CD4-positive, alpha-beta T cell (primary cell): ENCODE results near the gene PLK2. TPM values are rescaled to one million over a fixed set of nuclear protein-coding genes. Genes with fewer than 3 reads are reported as not detected.

Experiments
- ATAC-seq: fragments of 200-7000 bp; cut with Tn5 transposase; one replicate; pipeline ENCODE4 v1.10.0; 2022; ENCODE audit warnings: mild to moderate bottlenecking; ENCODE audit not compliant: poor library complexity
- CTCF ChIA-PET: fragments of 350-600 bp; sonication (Branson Sonifier 250); formaldehyde crosslinking; loops from one replicate; lab custom pipeline; 2021; ENCODE audit warnings: antibody characterized with exemption, inconsistent platforms; lab: Charles Lee
- POLR2A ChIA-PET: fragments of 350-600 bp; sonication (Branson Sonifier 250); formaldehyde crosslinking; loops from one replicate; lab custom pipeline; 2021; ENCODE audit warnings: antibody characterized with exemption, inconsistent platforms; lab: Charles Lee
- DNase-seq, 14 experiments: peaks; one replicate each; pipeline ENCODE4 v3.0.0-alpha.2; 2013 to 2020; ENCODE audit warnings: mixed read lengths in 2 of 14
- H3K27ac ChIP-seq, 2 donors: one replicate each; pipeline versions ENCODE4 v1.5.1 to v1.7.0; 2013; ENCODE audit warnings: low read length in 2 of 2, low read depth in 1 of 2, mild to moderate bottlenecking in 1 of 2
- H3K27me3 ChIP-seq, 2 experiments: 1 replicate in 1 of 2; 2 replicates in 1 of 2; pipeline versions ENCODE4 v1.6.1 to v1.7.0; 2013; ENCODE audit warnings: low read length in 2 of 2, control low read depth in 1 of 2, mild to moderate bottlenecking in 1 of 2, moderate library complexity in 1 of 2; ENCODE audit not compliant: insufficient read depth in 2 of 2, control insufficient read depth in 1 of 2
- H3K36me3 ChIP-seq: one replicate; pipeline ENCODE4 v1.6.1; 2013; ENCODE audit warnings: low read length, control low read depth; ENCODE audit not compliant: insufficient read depth
- H3K4me1 ChIP-seq: one replicate; pipeline ENCODE4 v1.6.1; 2013; ENCODE audit warnings: low read length, control low read depth; ENCODE audit not compliant: insufficient read depth
- H3K4me3 ChIP-seq: one replicate; pipeline ENCODE4 v1.5.1; 2013; ENCODE audit warnings: mild to moderate bottlenecking, low read length, moderate library complexity
- H3K9me3 ChIP-seq, 2 experiments: 1 replicate in 1 of 2; 2 replicates in 1 of 2; pipeline versions ENCODE4 v1.6.1 to v1.7.0; 2013; ENCODE audit warnings: low read length in 2 of 2, mild to moderate bottlenecking in 2 of 2, control low read depth in 1 of 2, moderate library complexity in 1 of 2; ENCODE audit not compliant: control insufficient read depth in 1 of 2, insufficient read depth in 1 of 2
- H3K27ac Mint-ChIP-seq: one replicate; pipeline ENCODE4 v1.8.0; 2020; ENCODE audit warnings: mixed read lengths
- H3K27me3 Mint-ChIP-seq: one replicate; pipeline ENCODE4 v1.8.0; 2021; ENCODE audit warnings: mixed read lengths
- H3K36me3 Mint-ChIP-seq: one replicate; pipeline ENCODE4 v1.8.0; 2021; ENCODE audit warnings: low read depth, mixed read lengths
- H3K4me1 Mint-ChIP-seq: one replicate; pipeline ENCODE4 v1.8.0; 2021; ENCODE audit warnings: low read depth, mixed read lengths
- H3K4me3 Mint-ChIP-seq: one replicate; pipeline ENCODE4 v1.8.0; 2020; ENCODE audit warnings: mild to moderate bottlenecking, mixed read lengths
- H3K9me3 Mint-ChIP-seq: one replicate; pipeline ENCODE4 v1.8.0; 2020; ENCODE audit warnings: mixed read lengths
- intact Hi-C, 2 experiments: fragments of 100-400 bp; cut with DNase I in 1 of 2; cut with micrococcal nuclease in 1 of 2; formaldehyde crosslinking; loops; one replicate each; pipeline versions ENCODE4 v1.15.1 to v1.9.0; 2023 to 2025; cut with DNase I, micrococcal nuclease
- total RNA-seq, 174 experiments: library from RNA in 2 of 174; stranded (reverse) in 2 of 174; gene quantifications; one replicate each; pipeline ENCODE4 v1.2.3 and lab custom pipeline; 2021 to 2026
- TF ChIP-seq, protein P1 (sequence below): fragments of 200-600 bp; IDR thresholded peaks from one replicate; pipeline ENCODE4 v1.8.0; 2022; ENCODE audit warnings: antibody characterized with exemption, mild to moderate bottlenecking

The PLK2 gene
- total RNA-seq, 2 experiments from 2014 or later = 57.2 to 59.7 TPM

DNA sequence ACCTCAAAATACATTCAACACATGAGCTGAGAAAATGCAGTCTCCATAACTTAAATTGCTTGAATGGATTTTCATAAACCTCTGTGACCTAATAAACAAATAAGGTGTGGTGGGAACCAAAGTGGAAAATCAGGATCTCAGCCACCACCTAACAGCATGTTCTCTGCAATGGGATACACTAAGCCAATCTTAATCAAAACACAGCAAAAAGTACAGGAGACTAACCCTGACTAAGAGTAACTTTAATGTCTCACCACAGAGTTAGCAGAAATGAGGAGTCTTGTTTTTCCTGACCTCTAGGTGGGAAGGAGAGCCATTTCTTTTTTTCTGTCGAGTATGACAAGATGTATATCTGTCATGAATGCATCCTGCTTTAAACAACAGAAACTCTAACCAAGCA is 48.5 kb downstream of the PLK2 start:
- POLR2A ChIA-PET = interaction anchor here (1.0 kb wide), 1 partner anchor 17 kb away, joined by 3 read pairs; no protein-coding TSS in a partner anchor
- no peaks in the 10 kb centered on the region for H3K36me3 ChIP-seq
- peaks cover 0 to 4% of the 10 kb centered on the region in 2 experiments for H3K27me3 ChIP-seq
- DNase-seq = no peak
- no peaks in the 10 kb centered on the region for H3K4me1 ChIP-seq
- Mint-ChIP-seq H3K4me3 (no peak overlapping the region), H3K36me3 (no peaks in the 10 kb centered on the region), H3K27ac (no peak overlapping the region), H3K9me3 (no peaks in the 10 kb centered on the region), H3K4me1 (no peaks in the 10 kb centered on the region), H3K27me3 (peaks cover 8% of the 10 kb centered on the region)
- no peak overlapping the region for H3K27ac ChIP-seq
- TF ChIP-seq, protein P1, sequence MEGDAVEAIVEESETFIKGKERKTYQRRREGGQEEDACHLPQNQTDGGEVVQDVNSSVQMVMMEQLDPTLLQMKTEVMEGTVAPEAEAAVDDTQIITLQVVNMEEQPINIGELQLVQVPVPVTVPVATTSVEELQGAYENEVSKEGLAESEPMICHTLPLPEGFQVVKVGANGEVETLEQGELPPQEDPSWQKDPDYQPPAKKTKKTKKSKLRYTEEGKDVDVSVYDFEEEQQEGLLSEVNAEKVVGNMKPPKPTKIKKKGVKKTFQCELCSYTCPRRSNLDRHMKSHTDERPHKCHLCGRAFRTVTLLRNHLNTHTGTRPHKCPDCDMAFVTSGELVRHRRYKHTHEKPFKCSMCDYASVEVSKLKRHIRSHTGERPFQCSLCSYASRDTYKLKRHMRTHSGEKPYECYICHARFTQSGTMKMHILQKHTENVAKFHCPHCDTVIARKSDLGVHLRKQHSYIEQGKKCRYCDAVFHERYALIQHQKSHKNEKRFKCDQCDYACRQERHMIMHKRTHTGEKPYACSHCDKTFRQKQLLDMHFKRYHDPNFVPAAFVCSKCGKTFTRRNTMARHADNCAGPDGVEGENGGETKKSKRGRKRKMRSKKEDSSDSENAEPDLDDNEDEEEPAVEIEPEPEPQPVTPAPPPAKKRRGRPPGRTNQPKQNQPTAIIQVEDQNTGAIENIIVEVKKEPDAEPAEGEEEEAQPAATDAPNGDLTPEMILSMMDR = no peak
- H3K9me3 ChIP-seq = no peaks in the 10 kb centered on the region
- CTCF ChIA-PET = no interaction called here
- no peak for ATAC-seq
- H3K4me3 ChIP-seq = no peak overlapping the region
- intact Hi-C loops = no loop called here

DNA sequence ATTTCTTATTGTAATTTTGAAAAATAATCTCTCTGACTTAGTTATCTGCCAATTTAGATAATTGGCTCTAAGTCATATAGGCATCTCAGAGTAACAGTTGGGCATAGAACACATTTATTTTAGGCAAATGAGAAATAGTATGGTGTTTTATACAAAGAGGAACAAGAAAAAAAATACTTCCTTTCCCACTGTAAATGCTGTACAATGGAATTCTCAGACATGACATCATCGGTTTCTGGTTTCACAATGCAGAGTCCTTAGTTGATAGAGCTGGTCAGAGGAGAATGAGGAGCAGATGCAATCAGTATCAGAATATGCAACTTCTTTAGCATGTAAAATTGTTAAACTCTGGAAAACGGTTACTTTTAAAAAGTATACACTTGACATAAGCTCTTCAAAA is 49.4 kb downstream of the PLK2 start:
- no peak for ATAC-seq
- H3K9me3 Mint-ChIP-seq = no peaks in the 10 kb centered on the region
- Histone ChIP-seq H3K36me3 (no peaks in the 10 kb centered on the region), H3K4me3 (no peak overlapping the region), H3K9me3 (no peaks in the 10 kb centered on the region), H3K4me1 (no peaks in the 10 kb centered on the region), H3K27me3 (no peaks in the 10 kb centered on the region), H3K27ac (no peak overlapping the region)
- ChIA-PET CTCF (no interaction called here), POLR2A (interaction anchor here (1.0 kb wide), 1 partner anchor 16 kb away, joined by 3 read pairs; no protein-coding TSS in a partner anchor)
- H3K27me3 Mint-ChIP-seq = peaks cover 8% of the 10 kb centered on the region
- H3K36me3 Mint-ChIP-seq = no peaks in the 10 kb centered on the region
- H3K4me3 Mint-ChIP-seq = no peak overlapping the region
- TF ChIP-seq, protein P1 = no peak
- intact Hi-C loops = no loop called here
- no peaks in the 10 kb centered on the region for H3K4me1 Mint-ChIP-seq
- H3K27ac Mint-ChIP-seq = no peak overlapping the region
- DNase-seq = peak in 2 of 14 experiments; percentile 17 to 25

DNA sequence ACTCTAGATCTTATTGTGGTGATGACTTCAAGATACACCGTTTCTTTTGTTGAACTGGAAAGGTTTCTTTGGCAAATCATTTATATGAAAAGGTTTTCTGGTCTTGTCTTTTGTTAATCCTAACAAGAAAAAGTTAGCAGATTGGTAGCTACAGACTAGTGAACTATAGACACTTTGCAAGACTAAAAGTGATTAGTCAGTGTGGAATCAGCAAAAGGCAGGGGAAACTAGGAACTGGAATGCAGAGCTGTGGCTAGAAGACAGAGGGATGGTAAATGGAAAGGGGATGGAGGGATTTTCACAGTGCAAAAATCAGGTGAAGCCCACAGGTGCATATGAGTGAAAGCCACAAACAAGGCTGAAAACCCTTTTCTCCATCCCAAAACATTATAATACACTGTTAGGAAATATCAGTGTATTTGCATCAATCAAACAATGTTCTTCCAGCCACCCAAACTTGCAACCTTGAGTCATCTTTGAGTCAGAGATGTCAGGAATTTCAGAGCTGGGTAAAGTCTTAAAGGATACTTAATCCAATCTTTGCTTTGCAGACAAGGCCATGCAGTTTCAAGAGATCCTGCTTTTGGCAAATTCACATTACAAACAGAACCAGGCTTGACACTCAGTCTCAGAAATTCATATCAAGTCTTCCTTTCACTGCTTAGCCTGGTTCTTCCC is 52.7 kb downstream of the PLK2 start:
- CTCF ChIA-PET = no interaction called here

More for the DNA sequence above, 52.7 kb downstream of the PLK2 start:
- TF ChIP-seq, protein P1 = no peak
- peaks cover 12% of the 10 kb centered on the region for H3K27me3 Mint-ChIP-seq
- intact Hi-C loops = no loop called here
- H3K4me1 ChIP-seq = no peaks in the 10 kb centered on the region
- H3K27me3 ChIP-seq = no peaks in the 10 kb centered on the region
- no peaks in the 10 kb centered on the region for H3K4me1 Mint-ChIP-seq
- POLR2A ChIA-PET = no interaction called here
- H3K4me3 Mint-ChIP-seq = no peak overlapping the region
- no peaks in the 10 kb centered on the region for H3K36me3 Mint-ChIP-seq
- no peaks in the 10 kb centered on the region for H3K9me3 Mint-ChIP-seq
- no peak overlapping the region for H3K27ac ChIP-seq
- no peak for DNase-seq
- H3K36me3 ChIP-seq = no peaks in the 10 kb centered on the region
- ATAC-seq = no peak
- no peak overlapping the region for H3K4me3 ChIP-seq
- H3K27ac Mint-ChIP-seq = no peak overlapping the region
- no peaks in the 10 kb centered on the region for H3K9me3 ChIP-seq
